ENCODE results near the gene PARS2.

Gene PARS2

DNA sequence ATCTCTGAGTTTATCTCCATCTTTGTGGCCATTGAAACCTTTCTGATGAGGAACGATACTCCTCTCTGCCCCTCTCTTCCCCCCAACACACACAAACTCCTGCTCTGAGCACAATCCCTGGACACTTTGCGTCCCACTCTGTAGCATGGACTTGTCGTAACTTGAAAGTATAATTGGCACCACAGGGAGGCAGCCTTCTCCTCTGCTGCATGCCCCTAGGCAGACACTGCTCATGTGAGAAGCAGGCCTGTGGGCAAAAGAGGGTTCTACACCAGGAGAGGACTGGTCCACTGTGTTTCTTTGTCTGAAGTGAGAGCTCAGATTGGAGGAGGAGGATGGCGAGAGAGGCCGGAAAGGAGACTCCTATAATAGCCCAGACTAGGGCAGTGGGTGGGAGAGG, 3.8 kb upstream of the PARS2 start:
- DNase-seq = no peak

DNA sequence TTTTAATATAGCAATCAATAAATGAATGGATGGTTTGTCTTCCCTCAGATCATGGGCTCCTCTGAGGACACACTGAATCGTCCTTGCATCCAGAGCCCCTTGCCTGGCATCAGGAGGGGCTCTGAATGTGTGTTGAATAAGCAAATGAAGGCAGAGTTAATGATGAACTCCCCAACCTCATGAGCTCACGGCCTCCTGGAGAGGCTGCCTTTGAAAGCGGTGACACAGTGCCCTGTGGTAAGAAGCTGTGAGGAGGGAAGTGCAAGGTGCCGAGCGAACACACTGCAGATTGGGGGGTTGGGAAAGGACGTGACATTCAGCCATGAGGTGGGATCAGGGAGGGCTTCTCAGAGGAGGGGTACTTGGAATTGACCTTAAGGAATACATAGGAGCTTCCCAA, 3.2 kb upstream of the PARS2 start:
- no peak for DNase-seq

- DNase-seq = no peak
These were observed 2.4 kb upstream of the PARS2 start for GRCh38 chr1:54766726-54767125.

DNA sequence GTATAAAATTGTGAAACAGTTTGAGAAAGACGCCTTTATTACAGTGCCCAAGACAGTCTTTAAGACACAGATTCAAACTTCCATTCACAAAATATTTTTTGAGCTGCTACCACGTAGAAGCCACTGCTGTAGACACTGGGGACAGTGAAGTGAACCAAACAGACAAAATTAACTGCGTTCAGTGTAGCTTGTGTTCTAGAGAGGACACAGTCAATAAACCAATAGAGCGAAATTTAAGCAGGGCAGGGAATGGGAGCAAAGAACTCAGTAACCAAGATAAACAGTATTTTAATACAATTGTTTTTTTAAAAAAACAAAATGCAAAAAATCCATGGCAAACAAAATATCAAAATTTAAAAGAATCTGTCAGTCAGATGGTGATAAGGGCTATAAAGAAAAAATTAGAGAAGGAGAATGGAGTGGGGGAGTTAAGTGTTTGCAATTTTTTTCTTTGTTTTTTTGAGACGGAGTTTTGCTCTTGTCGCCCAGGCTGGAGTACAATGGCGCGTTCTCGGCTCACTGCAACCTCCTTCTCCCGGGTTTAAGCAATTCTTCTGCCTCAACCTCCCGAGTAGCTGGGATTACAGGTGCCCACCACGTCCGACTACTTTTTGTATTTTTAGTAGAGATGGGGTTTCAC, 719 bp upstream of the PARS2 start:
- no peak for DNase-seq

- DNase-seq = no peak
These were observed 549 bp downstream of the PARS2 start for GRCh38 chr1:54763816-54764132.

GRCh38 chr1:54758678-54759348, 5.5 kb downstream of the PARS2 start:
- DNase-seq = no peak

DNA sequence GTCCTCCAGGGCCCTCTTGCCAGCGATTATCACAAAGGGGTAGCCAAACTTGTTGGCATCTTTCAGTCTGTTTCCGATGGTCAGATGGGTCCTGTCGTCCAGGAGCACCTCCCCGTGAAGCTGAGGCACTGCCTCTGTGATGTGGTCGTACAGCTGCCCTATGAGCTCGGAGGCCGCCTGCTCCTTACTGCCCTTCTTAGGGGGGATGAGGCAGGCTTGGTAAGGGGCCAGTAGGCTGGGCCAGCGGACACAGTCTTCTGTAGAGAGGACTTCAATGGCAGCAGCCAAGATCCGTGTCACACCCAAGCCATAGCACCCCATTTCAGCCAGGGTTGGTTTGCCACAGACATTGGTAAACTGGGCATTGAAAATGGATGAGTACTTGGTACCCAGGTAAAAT, 6.5 kb downstream of the PARS2 start:
- DNase-seq = no peak

GRCh38 chr1:54754486-54755285, 9.6 kb downstream of the PARS2 start:
- no peak for DNase-seq

DNA sequence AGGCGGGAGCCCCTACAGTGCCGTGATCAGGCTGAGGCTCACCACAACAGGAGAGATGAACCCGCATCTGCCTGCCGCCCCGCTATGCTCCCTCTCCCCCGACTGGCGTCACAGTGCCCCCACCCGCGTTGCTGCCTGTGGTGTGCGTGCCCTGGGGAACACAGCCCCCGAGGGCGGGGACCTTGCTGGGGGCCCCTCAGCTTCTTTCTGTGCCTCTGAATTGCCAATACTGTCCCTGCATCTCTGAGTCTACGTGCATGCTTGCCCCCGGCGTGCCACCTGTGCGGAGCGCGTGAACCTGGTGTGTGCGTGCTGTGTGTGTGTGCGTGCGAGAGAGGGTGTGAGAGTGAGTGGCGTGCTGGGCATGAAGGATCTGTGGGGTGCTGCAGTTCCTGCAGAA, 10.3 kb downstream of the PARS2 start:
- DNase-seq = no peak

GRCh38 chr1:54751426-54751825, 12.9 kb downstream of the PARS2 start:
- no peak for DNase-seq

- no peak for DNase-seq
These were observed 13.7 kb downstream of the PARS2 start for GRCh38 chr1:54750596-54750995.

DNA sequence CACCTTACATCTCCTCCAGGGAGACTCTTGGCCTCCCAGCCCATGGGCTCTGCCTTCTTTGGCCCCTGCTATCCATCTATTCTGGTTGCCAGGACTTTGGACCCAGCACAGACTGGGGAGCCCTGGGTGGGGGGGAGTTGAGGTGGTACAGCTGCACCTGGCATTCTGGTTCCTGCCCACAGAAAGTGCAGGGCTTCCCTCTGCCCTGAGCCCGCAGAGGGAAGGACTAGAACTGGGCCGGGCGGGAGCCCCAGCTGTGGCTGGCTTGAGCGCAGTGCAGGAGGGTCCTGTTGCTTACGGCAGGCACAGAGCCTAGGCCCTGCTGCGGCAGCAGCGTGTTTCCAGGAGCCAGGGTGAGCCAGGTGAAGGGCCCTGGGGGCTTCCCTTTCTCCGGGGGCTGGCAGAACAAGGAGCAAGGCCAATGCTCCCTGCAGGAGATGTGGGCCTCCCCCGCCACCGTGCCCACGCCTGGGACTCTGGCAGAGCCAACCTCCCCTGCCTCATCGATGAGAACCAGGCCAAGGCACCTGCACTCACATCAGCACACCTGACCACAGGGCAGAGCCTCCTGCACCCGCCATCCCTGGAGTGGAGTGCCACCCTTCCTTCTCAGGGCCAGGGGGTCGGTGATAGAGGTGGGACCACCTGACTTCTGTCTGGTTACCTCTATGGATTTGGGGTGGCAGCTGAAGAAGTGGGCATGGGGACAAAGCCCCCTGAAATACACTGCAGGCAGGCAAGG, 16.1 kb downstream of the PARS2 start:
- no peak for DNase-seq

GRCh38 chr1:54745864-54746263, 18.5 kb downstream of the PARS2 start:
- DNase-seq = no peak

- no peak for DNase-seq
These were observed 19.0 kb downstream of the PARS2 start for GRCh38 chr1:54745274-54745673.

DNA sequence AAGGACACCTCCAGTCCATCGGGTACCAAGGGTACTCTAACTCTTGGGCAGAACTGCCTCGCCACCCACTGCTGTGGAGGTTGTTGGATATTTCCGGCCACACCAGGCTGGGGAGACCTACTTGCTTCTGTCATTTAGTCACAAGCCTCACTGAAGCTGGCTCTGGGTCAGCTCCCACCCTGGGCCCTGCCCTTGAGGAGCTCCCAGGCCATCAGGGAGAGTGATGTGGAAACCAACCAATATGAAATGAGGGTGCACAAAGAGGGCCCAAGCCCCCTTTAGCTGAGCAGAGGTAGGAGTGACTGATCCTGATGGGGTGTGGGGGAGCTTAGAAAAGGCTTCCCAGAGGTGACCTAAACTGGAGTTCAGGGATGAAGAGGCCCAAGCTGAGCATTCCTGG, 19.6 kb downstream of the PARS2 start:
- DNase-seq = no peak

- DNase-seq = no peak
These were observed 20.7 kb downstream of the PARS2 start for GRCh38 chr1:54743416-54744226.

- DNase-seq = no peak
These were observed 22.0 kb downstream of the PARS2 start for GRCh38 chr1:54742282-54742681.

DNA sequence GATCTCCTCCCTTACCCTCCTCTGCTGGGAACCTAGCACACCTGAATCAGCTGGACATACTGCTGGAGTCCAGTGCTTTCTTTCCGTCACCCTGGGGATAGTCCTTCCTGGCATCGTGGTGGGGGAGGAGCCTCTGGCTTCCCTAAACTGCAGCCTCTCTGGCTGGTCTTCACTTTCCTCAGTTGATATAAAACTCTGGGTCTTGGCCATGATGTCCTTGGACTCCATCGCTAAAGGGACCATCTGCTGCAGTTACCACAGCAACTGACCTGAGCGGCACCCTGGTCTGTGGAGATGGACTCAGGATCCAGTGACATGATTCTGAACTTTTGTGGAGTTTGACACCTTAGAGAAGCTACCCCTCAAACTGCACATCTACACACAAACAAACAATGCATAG, 22.8 kb downstream of the PARS2 start:
- DNase-seq = no peak

DNA sequence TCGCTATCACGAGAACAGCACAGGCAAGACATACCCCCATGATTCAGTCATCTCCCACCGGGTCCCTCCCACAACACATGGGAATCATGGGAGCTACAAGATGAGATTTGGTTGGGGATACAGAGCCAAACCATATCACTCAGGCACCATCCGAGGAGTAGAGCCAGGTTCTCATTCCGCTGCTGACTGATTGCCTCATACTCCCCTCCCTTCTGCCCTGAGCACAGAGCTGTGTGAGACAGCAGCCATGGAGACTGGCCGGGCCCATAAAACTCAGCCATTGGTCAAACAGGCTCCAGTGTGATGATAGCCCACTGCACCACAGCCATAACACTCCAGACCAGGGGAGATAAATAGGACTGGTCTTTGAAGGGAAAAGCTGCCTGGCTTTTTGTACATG, 26.1 kb downstream of the PARS2 start:
- DNase-seq = no peak

DNA sequence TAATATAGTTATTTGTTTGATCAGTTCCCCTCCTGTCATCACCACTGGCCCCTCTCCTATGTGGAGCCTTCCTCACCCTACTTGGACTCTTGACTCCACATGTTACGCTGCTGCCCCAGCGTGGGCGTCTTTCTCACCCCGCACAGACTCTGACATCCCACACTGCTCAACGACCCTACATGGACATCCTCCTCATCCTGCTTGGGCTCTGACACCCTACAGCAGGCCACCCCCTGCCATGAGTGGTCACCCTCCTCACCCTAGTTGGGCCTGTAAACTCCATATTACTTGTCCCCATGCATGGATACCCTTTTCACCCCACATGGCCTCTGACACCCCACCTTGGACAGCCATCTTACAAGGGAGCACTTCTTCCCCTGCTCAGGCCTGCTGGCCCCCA, 27.6 kb downstream of the PARS2 start:
- DNase-seq = no peak

GRCh38 chr1:54728027-54728426, 36.3 kb downstream of the PARS2 start:
- DNase-seq = no peak

- no peak for DNase-seq
These were observed 39.6 kb downstream of the PARS2 start for GRCh38 chr1:54724771-54725170.

- DNase-seq = no peak
These were observed 40.3 kb downstream of the PARS2 start for GRCh38 chr1:54723985-54724384.

All from activated naive CD4-positive, alpha-beta T cell (primary cell).